Hepatic stellate cell (primary cell): ENCODE measurements around the gene CRACR2A.
A peak's percentile ranks its signal among the peaks of the same experiment; 100 is the strongest.

Source experiments
- DNase-seq: peaks from one replicate; pipeline ENCODE4 v3.0.0; 2011; ENCODE audit warnings: low spot score

CRACR2A gene

GRCh38 chr12:3646561-3647241 lies 106.2 kb downstream of the CRACR2A start:
- DNase-seq = no peak

GRCh38 chr12:3645091-3645490 lies 107.8 kb downstream of the CRACR2A start:
- no peak for DNase-seq

GRCh38 chr12:3644104-3644503 lies 108.8 kb downstream of the CRACR2A start:
- no peak for DNase-seq

GRCh38 chr12:3641428-3642018 lies 111.4 kb downstream of the CRACR2A start:
- peak; percentile 78 for DNase-seq

- no peak for DNase-seq
These were observed 116.6 kb downstream of the CRACR2A start for GRCh38 chr12:3636328-3636727.

GRCh38 chr12:3634348-3634747 lies 118.6 kb downstream of the CRACR2A start:
- no peak for DNase-seq

GRCh38 chr12:3633396-3633795 lies 119.5 kb downstream of the CRACR2A start:
- no peak for DNase-seq

- DNase-seq = peak; percentile 82
These were observed 120.2 kb downstream of the CRACR2A start for GRCh38 chr12:3632754-3633153.

- DNase-seq = no peak
These were observed 120.7 kb downstream of the CRACR2A start for GRCh38 chr12:3632256-3632655.

GRCh38 chr12:3631759-3632158 lies 121.2 kb downstream of the CRACR2A start:
- DNase-seq = no peak

- DNase-seq = no peak
These were observed 121.7 kb downstream of the CRACR2A start for GRCh38 chr12:3631272-3631637.

- no peak for DNase-seq
These were observed 122.2 kb downstream of the CRACR2A start for GRCh38 chr12:3630621-3631271.

GRCh38 chr12:3630111-3630510 lies 122.8 kb downstream of the CRACR2A start:
- no peak for DNase-seq

- no peak for DNase-seq
These were observed 123.7 kb downstream of the CRACR2A start for GRCh38 chr12:3629057-3629830.

- DNase-seq = no peak
These were observed 124.3 kb downstream of the CRACR2A start for GRCh38 chr12:3628629-3629028.

GRCh38 chr12:3627336-3627735 lies 125.6 kb downstream of the CRACR2A start:
- no peak for DNase-seq

GRCh38 chr12:3624273-3624672 lies 128.6 kb downstream of the CRACR2A start:
- no peak for DNase-seq

GRCh38 chr12:3622822-3623690 lies 129.9 kb downstream of the CRACR2A start:
- DNase-seq = no peak

- DNase-seq = peak; percentile 39
These were observed 130.7 kb downstream of the CRACR2A start for GRCh38 chr12:3622021-3622821.

GRCh38 chr12:3620856-3621255 lies 132.1 kb downstream of the CRACR2A start:
- DNase-seq = no peak

- DNase-seq = no peak
These were observed 135.3 kb downstream of the CRACR2A start for GRCh38 chr12:3617565-3617964.
